T1000 (cell line): ENCODE results near the gene ADD3.
"Not testable (repeated sequence)": the region's sequence is repeated elsewhere in the genome, so short reads cannot be mapped to it uniquely, and the experiment has no call there.

ENCODE experiments used
- DNase-seq: peaks from one replicate; lab custom pipeline; 2025; ENCODE audit warnings: mixed read lengths; lab: John Stamatoyannopoulos, UW

Gene ADD3

GRCh38 chr10:110109511-110109910 is 101.7 kb downstream of the ADD3 start:
- DNase-seq: no peak

- DNase-seq: no peak
Measured at GRCh38 chr10:110110338-110110737, 102.6 kb downstream of the ADD3 start.

GRCh38 chr10:110113670-110114337 is 106.0 kb downstream of the ADD3 start:
- DNase-seq: no peak

- not testable (repeated sequence) for DNase-seq
Measured at GRCh38 chr10:110114668-110115067, 106.9 kb downstream of the ADD3 start.

- DNase-seq: no peak
Measured at GRCh38 chr10:110115784-110116520, 108.2 kb downstream of the ADD3 start.

- no peak for DNase-seq
Measured at GRCh38 chr10:110118891-110119621, 111.3 kb downstream of the ADD3 start.

- no peak for DNase-seq
Measured at GRCh38 chr10:110123594-110123993, 115.8 kb downstream of the ADD3 start.

- no peak for DNase-seq
Measured at GRCh38 chr10:110129490-110129889, 121.7 kb downstream of the ADD3 start.

GRCh38 chr10:110134917-110135316 is 127.1 kb downstream of the ADD3 start:
- no peak for DNase-seq

GRCh38 chr10:110135836-110136235 is 128.1 kb downstream of the ADD3 start:
- not testable (repeated sequence) for DNase-seq

GRCh38 chr10:110137142-110137545 is 129.4 kb downstream of the ADD3 start:
- DNase-seq: peak; percentile 6

GRCh38 chr10:110138197-110138812 is 130.5 kb downstream of the ADD3 start:
- no peak for DNase-seq

GRCh38 chr10:110141185-110141584 is 133.4 kb downstream of the ADD3 start:
- DNase-seq: no peak

- DNase-seq: no peak
Measured at GRCh38 chr10:110141871-110142635, 134.3 kb downstream of the ADD3 start.

- no peak for DNase-seq
Measured at GRCh38 chr10:110142965-110143364, 135.2 kb downstream of the ADD3 start.

- no peak for DNase-seq
Measured at GRCh38 chr10:110144507-110144906, 136.7 kb downstream of the ADD3 start.

GRCh38 chr10:110147961-110148360 is 140.2 kb downstream of the ADD3 start:
- peak; percentile 1 for DNase-seq

- no peak for DNase-seq
Measured at GRCh38 chr10:110149259-110149658, 141.5 kb downstream of the ADD3 start.

GRCh38 chr10:110150046-110150445 is 142.3 kb downstream of the ADD3 start:
- no peak for DNase-seq

- no peak for DNase-seq
Measured at GRCh38 chr10:110150981-110151380, 143.2 kb downstream of the ADD3 start.

- DNase-seq: no peak
Measured at GRCh38 chr10:110151467-110151866, 143.7 kb downstream of the ADD3 start.

GRCh38 chr10:110151971-110152370 is 144.2 kb downstream of the ADD3 start:
- no peak for DNase-seq
